ENCODE data around the gene CERS3.

The CERS3 gene

DNA sequence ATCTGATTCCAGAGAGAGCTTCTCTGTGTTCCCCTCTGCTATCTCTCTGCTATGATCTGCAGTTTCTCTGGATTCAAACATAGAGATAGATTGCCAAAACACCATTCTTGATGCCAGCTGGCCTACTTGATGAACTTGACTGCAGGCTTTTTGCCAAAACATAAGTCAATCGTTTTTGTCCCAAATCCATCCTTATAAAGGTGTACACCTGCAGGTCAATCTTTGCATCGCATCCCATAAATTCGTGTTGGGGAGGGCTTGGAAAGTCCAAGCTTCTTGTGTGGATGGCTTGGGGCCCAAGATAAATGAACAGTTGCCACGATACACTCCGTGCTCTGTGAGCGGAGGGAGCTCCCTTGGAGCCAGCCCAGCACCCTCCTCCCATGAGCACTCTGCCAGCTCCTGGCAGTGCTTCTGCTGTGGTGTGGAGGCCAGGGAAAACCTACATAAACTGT lies 2.7 kb downstream of the CERS3 start:
- DNase-seq: peak; percentile 58

DNA sequence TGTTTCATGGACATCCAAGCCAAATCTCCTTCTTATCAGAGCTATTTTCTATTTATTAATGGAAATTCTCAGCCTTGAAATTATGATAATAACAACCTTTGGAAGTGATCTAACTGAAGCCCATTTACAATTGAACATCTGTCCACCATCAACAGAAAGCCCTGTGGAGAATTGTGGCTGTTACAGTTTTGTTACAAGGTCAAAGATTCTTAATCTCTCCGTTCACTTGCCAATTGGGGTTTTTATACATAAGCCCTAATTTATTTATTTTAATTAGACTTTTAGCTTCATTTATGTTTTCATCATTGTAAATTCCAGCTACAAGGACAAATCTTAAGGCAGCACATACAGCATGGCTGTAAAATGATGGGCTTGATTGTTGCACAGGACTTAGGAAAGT lies 3.3 kb downstream of the CERS3 start:
- no peak for DNase-seq

DNA sequence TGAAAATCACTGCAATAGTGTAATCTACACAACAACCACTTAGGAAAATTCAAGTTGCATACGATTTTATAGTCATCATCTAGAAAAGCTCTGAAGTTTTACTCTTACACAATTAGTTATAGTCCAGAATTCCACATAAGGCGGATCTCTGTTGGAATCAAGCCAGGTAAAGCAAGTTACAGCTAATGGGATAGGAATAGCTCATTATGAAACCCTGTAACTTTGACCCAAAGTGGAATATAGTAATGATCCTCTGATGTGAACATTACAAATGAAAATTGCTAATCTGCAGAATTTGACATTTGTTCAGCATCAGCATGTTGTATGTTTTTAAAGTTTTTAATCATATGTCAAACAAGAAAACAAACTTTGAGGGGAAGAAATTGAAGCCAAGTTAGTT lies 4.4 kb downstream of the CERS3 start:
- no peak for DNase-seq

DNA sequence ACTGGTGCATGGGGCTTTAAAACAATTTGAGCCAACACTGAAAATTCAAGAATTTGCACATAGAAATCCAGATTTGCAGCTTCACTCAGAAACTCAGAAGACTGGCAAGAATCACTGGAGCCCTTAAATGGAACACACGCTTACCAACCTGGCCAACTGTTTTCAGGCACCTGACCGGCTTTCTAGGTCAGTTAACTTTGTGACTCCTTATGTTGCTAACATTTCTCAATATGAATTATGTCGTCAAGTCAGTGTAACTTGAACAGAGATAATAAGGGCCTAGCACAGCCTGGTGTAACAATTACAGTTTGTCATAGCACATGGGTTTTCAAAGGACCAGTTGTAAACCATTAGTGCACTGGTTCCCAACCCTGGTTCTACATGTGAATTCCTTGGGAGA lies 6.8 kb downstream of the CERS3 start:
- no peak for DNase-seq

DNA sequence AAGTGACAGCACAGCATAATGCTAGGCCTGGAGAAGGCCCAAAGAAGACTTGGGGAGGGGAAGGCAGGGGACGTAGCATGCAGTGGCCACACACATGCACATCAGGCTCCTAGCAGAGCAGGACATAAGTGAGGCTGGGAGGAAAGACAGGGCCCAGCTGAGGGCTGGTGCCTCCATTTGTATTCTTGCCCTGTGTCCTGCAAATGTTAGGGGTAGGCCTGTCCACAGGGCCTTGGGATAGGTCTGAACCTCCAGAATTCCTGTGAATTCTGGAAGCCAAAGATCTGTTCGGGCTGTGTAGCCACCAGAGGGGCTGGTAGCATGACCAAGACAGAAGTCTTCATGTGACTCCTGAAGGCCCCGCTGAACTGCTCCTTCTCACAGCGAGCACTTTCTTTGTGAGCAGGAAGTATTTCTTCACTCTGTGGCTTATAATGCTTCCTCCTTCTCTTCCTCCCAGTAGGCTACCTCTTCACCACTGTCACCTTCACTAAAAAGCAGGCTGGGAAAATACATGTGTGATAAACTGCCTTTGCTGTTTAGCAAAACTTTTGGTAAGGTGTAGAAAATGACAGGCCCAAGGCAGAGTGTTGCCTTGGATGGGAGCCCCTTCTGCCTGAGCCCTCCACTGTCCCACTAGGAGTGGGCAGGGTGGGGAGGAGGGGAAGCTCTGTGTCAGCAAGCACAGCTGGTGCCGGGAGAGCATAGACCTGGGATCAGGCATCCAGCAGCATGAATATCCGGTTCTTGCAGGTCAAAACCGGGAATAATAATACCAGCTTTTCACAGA lies 8.4 kb downstream of the CERS3 start:
- no peak for DNase-seq

DNA sequence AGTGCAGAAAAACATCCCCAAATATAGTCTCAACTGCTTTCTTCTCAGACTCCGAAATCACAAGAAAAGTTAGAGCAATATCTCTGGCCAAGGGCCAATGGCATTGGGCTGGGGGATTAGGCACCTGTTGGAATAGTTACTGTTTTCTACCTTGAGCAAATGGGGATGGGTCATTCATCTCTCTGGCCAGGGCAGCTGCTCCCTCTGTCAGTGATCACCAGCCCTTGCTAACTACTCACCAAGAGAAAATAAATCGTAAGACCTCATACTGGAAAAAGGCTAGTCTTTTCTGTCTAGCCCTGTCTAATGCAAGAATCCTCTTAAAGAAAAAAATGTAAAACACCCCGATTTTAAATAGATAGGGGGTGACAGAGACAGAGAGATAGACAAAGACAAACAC lies 10.9 kb downstream of the CERS3 start:
- DNase-seq: no peak

DNA sequence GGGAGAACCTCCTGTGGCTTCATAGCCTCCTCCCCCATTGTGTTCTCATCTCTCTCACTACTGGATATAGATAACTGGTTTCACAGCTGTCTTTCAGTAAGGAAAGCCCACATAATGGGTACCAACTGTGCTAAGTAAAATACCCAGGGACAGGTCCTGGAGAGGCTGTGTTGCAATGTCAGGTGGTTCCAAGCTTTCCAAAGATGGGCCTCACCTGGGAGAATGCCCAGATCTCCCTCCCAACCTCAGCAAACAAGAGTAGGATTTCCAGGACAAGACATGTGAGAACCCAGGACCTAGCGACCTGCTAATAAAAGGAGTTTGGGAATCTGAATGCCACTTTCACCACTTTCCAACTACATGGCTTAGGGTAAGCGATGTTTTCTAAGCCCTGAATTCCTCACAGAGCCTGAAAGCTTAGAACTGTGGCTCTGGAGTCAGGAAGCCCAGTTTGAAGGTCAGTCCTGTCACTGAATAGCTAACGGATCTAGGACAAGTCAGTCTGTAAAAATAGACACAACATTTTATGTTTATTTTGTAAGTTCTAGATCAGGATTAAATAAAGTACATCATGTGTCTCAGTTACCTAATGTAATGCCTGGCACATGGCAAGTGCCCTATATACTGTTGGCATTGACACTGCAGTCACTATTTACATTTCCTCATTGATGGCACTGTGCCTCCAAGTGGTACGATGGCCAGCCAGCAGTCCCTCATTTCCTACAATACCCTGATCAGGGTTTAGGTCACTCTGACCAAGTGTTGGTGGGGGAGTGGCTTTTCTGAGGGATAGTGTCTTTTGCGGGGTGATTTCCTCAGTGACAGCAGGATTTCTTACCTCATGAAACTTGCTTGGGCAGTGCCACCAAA lies 11.9 kb downstream of the CERS3 start:
- no peak for DNase-seq

DNA sequence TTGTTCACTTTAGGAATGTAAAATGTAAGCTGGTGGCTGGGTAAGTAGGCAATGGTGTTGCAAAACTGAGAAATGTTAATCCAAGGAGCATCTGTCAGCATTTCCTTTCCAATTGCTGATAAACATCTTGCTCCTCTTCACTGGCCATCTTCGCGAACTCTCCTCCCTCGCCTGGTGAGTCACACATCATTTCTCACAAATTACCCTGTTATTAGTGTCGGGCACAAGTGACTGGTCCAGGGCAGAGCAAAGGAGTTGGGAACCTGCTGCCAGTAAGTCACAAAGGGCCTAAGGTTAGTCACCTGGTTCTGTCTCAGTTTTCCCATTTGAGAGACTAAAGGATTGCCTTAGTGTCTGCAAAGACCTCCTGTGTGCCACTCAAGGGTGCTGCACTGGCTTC lies 13.0 kb downstream of the CERS3 start:
- DNase-seq: no peak

DNA sequence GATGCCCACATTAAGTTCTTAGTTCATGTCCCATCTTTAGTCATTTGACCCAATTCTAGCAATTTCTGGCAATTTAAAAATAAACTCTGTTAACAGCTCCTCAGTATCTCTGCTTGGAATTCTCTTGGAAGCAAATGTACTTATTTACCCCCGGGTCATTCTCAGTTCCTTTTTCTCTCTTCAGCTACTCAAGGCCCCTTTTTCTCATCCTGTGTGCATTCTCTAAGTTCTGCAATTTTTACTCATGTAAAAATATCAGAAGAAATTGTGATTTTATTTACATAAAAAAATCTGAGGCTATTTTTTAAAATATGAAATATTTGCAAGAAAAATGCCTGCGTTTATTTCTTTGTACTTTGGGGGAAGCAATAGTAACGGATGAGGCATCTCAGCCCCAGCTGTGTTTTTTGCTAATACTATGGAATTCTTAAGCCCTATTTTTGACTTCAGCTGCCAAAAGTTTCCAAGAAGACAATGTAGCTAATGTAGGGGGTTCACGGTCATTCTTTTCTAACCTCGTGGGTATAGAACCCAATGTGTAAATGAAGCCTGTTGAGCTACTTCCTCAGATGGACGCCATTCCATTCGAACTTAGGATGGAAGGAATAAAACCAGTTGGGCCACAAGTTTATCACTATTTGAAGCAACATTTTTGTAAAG lies 20.0 kb downstream of the CERS3 start:
- no peak for DNase-seq

DNA sequence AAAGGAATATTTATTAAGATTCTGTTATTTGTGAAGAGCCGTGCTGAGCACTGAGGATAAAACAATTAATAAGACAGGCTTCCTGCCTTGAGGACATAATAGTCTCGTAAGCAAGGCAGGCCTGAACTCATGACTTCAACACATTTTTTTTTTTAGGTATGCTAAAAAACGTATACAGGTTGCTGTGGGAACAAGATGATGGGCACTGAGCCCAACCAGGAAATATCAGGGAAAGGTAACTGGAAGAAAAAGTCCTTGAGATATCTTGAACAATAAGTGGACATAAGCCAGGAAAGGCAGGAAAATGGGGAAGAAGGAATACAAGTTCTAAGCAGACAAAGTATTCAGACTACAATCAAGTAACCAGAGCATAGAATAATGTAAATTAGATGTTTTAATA lies 26.1 kb downstream of the CERS3 start:
- no peak for DNase-seq

DNA sequence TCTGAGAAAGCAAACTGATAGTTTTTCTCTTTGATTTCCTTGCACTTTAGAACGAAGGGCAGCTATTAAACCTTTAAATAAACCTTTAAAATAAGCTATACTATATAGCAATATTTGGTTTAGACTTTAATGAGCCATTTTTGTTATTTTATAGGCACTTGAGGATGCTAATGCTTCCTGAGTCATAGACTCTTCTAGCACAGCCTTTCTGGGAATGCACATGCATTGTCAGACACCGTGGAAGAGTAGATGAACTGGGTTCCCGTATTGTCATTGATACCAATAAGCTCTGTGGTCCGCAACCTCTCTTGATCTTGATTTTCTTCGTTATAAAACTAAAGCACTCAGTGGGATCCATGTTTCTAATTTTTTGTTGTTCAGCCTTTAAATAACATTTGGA lies 27.6 kb downstream of the CERS3 start:
- no peak for DNase-seq

DNA sequence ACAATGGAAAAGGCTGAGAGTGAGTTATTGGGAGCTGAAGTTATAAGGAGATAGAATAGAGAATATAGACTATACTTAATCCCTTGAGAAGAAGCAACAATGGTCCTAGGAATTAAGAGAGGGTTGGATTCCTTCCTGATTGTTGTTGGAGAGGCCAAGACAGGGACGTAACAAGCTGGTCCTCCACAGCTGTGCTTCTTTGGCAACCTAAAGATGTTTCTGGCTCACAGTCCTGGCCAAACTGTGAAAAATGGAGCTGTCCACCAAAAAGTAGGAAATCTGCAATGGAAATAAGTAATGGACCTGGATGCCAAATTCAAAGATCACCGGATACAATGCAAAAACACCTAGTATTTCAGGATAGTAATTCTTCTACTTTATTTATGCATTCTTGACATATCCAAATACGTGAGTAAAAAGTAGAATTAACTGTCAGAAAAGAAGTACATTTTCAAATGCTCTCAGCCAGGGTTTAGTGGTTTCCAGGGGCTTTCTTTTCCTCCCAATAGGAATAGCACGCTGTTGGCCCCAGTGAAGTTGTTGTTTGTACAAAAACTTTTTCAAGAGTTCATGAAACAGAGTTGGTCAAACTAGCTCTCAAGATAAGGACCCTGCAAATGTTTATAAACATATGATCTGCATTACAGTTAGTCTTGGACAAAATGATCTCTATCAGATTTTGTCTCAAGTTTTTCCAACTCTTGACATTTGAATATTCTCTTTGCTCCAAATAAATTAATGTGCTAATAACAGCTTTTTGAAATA lies 28.3 kb downstream of the CERS3 start:
- DNase-seq: no peak

DNA sequence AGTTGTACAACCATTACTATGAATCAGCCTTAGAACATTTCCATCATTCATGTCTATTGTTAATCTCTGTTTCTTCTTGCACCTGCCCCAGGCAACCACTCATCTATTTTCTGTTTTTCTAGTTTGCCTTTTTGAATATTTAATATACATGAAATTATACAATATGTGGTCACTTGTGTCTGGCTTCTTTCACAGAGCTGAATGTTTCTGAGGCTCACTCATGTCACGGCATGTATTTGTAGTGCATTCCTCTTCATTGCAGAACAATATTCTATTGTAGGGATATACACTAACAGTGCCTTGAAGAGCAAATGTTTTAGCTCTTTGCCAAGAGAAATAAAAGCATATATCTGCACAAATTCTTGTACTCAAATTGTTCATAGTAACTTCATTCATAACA lies 32.9 kb downstream of the CERS3 start:
- DNase-seq: no peak

DNA sequence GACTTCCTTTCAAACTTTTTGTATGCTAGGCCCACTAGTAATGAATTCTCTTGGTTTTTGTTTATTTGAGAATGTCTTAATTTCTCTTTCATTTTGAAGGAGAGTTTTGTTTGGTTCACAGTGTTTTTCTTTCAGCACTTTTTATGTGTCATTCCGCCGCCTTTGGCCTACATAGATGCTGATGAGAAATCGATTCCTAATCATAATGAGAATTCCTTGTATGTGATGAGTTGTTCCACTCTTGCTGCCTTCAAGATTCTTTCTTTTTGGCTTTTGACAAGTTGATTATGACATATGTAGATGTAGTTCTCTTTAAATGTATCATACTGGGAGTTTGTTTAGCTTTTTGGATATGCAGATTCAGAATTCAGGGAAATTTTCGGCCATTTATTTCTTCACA lies 35.5 kb downstream of the CERS3 start:
- DNase-seq: no peak

DNA sequence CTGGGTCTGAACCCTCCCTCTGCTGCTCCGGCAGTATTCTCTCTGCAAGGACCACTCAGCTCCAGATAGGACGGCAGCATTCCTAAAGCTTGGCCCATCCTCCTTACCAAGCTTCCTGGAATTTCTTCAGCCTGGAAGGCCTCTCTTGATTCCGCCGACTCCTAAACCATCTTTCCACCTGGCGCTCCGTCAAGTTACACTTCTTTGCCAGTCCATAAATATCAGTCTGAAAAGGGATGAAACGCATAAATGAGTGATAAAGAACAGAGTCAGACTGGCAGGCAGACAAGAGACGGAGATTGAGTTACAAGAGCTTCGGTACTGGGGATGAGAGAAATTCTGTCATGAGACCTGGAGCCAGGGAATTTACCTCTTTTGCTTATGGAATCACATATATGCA lies 44.3 kb downstream of the CERS3 start:
- no peak for DNase-seq

DNA sequence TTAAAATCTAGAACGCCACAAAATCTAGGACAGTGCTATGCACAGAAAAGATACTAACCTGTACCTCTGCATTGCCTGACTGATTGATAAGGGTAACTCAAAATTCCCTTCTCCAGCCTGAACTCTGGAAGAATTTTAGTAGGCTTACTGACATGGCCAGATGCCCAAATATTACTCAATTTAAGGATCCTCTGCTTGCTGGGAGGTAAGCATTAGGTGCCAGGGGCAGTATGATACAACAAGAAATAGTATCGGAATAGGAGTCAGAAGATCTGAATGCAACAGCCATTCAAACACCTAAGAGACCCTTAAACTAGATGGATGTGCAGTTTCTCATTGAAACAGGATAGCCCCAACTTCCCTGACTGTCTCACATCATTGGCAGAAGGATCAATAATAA lies 45.4 kb downstream of the CERS3 start:
- no peak for DNase-seq

DNA sequence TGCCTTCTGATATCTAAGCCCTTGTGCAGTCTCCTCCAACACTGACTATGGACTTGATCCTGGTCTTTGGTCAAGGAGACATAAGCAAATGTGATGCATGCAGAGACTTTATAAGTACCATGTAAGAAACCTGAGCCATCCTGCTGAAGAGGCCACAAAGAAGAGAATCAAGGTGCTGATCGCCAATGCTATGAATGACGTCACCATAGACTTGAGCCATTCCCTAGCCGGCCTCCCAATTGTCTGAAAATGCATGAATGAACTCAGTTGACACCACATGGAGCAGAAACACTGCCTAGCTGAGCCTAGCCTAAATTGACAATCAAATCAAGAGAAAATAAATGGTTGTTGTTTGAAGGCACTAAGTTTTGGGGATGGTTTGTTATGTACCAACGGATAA lies 51.9 kb downstream of the CERS3 start:
- no peak for DNase-seq

DNA sequence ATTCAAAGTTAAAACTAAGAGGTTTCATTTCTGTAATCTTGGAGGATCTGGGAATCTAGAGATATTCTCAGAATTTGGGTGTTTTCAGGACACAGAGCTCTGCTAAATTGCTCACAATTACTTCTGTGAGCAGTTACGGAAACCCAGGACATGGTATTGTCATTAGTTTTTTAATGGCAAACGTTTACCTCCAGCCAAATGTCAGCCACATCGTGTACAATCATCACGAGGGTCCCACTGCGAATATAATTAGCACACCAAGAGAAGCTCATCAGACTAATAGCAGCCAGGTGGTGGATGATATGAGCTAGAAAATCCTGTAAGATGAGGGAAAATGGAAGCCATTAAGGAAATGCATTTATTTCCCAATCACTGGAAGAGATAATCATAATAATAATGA lies 56.0 kb downstream of the CERS3 start:
- no peak for DNase-seq

DNA sequence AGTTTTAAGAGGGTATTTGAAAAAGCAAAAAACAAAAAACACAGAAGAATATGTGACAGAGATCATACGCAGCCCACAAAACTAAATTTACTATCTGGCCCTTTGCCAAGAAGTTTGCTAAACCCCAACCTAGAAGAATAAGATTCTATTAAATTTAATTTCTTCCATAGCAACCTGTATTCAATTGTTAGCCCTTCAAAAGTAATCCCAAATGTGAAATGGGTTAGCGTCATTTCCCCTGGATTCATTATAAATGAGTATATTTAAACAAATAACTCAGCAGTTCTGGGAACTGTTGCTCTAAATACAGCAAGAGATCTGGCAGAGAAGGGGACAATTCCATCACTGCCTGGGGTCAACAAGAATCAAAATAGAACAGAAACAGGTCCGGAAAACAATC lies 56.8 kb downstream of the CERS3 start:
- DNase-seq: no peak

DNA sequence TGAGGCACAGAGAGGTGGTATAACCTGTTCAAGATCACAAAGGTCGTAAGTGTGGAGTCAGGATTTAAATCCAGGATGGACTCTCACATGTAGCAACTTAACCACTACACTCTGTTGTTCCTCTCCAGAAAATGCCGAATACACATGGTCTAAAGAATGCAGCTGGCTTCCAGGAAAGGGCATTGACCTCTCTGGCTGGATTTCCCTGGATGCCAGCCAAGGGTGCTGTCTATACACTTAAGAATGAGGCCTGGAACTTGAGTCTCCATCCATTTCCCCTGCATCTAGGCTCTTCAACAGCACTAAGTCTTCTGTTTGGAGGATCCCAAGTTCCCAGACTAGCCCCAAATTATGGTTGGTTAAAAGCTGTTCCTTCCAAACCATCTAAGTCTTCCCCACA lies 60.5 kb downstream of the CERS3 start:
- DNase-seq: no peak

DNA sequence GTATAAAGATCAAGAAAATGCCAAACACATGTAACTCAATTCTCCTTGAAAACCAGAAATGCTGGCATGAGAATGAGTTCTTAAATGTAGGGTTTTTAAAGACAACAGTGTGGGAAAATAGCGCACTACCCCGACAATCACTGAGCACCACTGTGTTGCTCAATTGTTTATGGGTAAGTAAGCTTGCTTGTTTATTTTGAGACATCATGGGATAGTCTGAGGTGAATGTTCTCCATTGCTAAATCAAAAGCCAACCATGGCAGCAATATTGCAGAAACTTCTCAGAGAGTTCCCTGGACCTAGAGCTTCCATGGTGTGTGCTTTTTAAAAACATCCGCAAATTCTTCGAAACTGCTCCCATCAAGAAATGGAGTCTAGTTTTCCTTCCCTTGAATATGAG lies 62.7 kb downstream of the CERS3 start:
- DNase-seq: no peak

DNA sequence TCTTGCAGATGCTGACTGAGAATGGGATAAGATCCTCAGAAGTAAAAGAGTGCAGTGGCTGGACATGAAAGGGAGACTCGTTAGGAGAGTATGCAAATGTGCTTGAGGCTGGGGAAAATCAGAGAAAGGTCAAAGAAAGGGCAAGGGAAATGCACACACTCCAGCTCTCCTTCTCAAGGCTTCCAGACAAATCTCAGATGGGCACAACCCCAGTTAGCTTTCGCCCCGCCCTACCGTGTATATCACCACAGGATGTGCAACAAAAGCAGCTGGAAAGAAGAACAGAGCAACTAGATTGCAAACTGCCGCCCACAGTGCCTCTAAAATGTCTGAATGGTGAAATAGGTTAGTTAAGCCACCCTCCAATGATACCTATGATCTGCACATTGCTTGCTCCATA lies 63.9 kb downstream of the CERS3 start:
- no peak for DNase-seq

DNA sequence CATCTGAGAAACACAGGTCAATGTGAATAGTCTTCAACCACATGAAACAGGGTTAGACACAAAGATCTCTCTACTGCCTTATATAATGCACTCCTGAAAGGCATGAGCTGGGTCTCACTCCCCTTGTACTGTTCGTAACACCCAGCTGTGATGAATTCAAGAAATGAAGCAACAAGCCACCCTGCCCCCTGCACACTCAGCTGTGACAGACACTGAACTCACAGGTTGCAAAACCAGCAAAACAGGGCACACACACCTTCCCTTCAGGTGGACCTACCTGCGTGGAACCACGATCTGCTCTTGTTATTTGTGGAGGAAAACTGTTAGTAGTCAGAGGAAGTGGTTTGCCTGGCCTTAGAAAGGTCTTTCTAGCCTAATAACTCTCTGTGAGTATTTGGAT lies 64.5 kb downstream of the CERS3 start:
- no peak for DNase-seq
